ENCODE results near the gene PCDHGA2.

DNA sequence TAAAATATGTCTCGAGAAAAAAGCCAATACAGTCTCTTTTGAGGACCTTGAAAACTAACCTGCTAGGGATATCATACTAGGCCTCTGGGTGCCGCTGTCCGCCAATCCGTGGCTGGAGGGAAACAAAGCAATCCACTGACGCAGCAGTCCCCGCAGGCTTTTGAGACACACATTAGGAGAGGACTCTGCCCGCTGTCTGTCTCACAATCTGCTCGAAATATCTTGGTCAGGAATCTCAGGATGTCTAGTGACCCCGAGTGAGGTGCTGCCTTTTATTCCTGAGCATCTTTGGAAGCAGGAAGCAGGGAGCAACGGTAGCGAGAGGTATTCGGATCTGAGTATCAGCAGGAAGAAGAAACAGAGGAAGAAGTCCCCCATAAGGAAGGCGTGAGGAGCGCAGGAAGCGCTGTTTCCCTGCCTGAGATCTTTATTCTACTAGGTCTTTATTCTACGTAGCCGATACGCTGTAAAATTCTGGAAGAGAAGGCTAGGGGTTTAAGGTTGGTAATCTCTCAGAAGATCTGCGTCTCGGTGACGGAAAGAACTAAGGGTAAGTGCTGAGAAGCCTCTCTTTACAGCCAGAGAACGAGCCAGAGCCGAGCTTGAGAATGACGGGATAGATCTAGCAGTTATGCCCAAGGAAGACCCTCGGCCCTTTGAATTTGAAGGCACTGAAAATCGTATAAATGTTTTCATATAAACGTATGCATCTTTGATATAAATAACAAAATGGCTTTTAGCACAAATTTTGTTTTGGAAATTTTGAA is 12.3 kb upstream of the PCDHGA2 start:
- TF ChIP-seq, protein P1, sequence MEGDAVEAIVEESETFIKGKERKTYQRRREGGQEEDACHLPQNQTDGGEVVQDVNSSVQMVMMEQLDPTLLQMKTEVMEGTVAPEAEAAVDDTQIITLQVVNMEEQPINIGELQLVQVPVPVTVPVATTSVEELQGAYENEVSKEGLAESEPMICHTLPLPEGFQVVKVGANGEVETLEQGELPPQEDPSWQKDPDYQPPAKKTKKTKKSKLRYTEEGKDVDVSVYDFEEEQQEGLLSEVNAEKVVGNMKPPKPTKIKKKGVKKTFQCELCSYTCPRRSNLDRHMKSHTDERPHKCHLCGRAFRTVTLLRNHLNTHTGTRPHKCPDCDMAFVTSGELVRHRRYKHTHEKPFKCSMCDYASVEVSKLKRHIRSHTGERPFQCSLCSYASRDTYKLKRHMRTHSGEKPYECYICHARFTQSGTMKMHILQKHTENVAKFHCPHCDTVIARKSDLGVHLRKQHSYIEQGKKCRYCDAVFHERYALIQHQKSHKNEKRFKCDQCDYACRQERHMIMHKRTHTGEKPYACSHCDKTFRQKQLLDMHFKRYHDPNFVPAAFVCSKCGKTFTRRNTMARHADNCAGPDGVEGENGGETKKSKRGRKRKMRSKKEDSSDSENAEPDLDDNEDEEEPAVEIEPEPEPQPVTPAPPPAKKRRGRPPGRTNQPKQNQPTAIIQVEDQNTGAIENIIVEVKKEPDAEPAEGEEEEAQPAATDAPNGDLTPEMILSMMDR (IDR thresholded peaks at IDR 0.05; ENCODE audit: low read depth, low read length, missing input control), result no peak
- no peak for TF ChIP-seq GABPA (IDR thresholded peaks at IDR 0.05 in 1 of 2, conservative IDR thresholded peaks at IDR 0.05 in 1 of 2)
- TF ChIP-seq RAD21 (IDR thresholded peaks at IDR 0.05), result peak in 1 of 2 donors; percentile 13
- TF ChIP-seq RXRA (IDR thresholded peaks at IDR 0.05), result no peak
- TF ChIP-seq TAF1 (conservative IDR thresholded peaks at IDR 0.05), result no peak
